Measurements from ENCODE around the gene ABCB11. TPM values are rescaled to one million over a fixed set of nuclear protein-coding genes. Genes with fewer than 3 reads are reported as not detected.

Gene ABCB11
- total and polyA plus RNA-seq, 10 of the 15 experiments (the other 5 are each of a cell fraction or from before 2014, with no cell fraction given) = not detected

DNA sequence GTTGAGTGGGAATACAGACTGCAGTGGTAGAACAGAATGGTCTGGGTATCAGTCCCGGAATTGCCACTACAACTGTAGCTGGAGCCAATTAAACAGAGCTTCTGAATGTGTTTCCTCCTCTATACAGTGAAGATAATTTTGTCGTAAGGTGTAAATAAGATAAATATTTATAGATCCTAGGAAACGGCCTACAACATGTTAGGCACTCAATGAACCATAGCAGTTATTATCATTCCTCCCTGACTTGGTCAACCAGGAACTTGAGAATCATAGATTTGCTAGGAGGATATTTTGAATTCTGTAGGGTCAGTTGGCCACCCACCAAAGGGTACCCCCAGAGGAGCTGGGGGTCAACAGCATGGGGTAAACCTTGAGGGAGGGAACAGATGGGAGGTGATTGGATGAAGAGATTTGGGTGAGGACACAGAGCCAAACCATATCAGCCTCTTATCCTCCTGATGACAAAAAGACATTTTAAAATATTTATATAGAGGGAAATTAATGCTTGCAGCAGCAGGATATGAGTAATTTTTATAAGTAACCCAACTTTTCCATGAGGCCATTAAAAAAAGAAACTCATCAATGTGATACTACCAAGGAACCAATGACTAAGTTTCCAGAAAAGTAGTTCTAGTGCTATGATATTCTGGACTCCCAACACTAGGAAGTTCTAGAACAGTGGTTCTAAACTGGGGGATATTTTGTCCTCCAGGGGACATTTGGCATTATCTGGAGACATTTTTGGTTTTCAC, 42.3 kb upstream of the ABCB11 start:
- intact Hi-C loops (cut with micrococcal nuclease; ENCODE audit: unreplicated experiment) (no loop called here), in situ Hi-C loops (cut with MboI) (no loop called here)
- no peak for DNase-seq (ENCODE audit: low read depth, low spot score)
- no peak overlapping the region for H3K9ac ChIP-seq (ENCODE audit: control insufficient read depth, insufficient read depth, low read length)
- H3K4me3 ChIP-seq = no peak overlapping the region
- RAD21 ChIA-PET (ENCODE audit: unreplicated experiment) = no interaction called here
- CTCF ChIA-PET = no interaction called here
- POLR2A ChIA-PET = no interaction called here
- H3K36me3 ChIP-seq (ENCODE audit: control insufficient read depth in 2 of 2, insufficient read depth in 2 of 2, low read length in 1 of 2) = no peaks in the 10 kb centered on the region
- no peak overlapping the region for H3K27ac ChIP-seq (ENCODE audit: control insufficient read depth, insufficient read depth)
- no peaks in the 10 kb centered on the region; a peak in 1 of 4 replicates for H3K27me3 ChIP-seq (replicated peaks in 1 of 2; ENCODE audit: control insufficient read depth in 2 of 2, insufficient read depth in 2 of 2, low read length in 1 of 2)
- no peaks in the 10 kb centered on the region for H3K9me3 ChIP-seq (replicated peaks; ENCODE audit: control insufficient read depth, insufficient read depth, low read length)
- H3K4me2 ChIP-seq (ENCODE audit: control insufficient read depth, insufficient read depth) = no peak overlapping the region
- H2AFZ ChIP-seq (ENCODE audit: control insufficient read depth, low read depth, low read length) = no peak overlapping the region
- H3K4me1 ChIP-seq (ENCODE audit: control insufficient read depth, insufficient read depth, low read length) = no peaks in the 10 kb centered on the region; the same call in 1 of the 2 replicates
- BruUV-seq (replicated peaks) = no TSS peak
- WGBS (ENCODE audit: insufficient coverage, insufficient replicate concordance, low lambda C conversion rate, missing lambda C conversion rate) = 89% methylated on average over 3 of the region's 3 CpGs
- no peaks in the 10 kb centered on the region for H4K20me1 ChIP-seq (ENCODE audit: control insufficient read depth, insufficient read depth)
- H3K79me2 ChIP-seq (ENCODE audit: control insufficient read depth, insufficient read depth, low read length) = no peaks in the 10 kb centered on the region
- no peak for ATAC-seq
- SMC1A ChIA-PET (ENCODE audit: uncharacterized antibody, unreplicated experiment) = no interaction called here
- FAIRE-seq = no peak
- TF ChIP-seq ETV6 (conservative IDR thresholded peaks at IDR 0.05 in 1 of 2, IDR thresholded peaks at IDR 0.05 in 1 of 2; ENCODE audit: borderline replicate concordance in 1 of 2, low read depth in 1 of 2) = no peak
- TF ChIP-seq HDGF (IDR thresholded peaks at IDR 0.05) = no peak
- no peak for TF ChIP-seq MAX (IDR thresholded peaks at IDR 0.05; ENCODE audit: low read depth, low read length)
- TF ChIP-seq ATF7 (IDR thresholded peaks at IDR 0.05; ENCODE audit: low read depth) = no peak
- TF ChIP-seq, protein P1, sequence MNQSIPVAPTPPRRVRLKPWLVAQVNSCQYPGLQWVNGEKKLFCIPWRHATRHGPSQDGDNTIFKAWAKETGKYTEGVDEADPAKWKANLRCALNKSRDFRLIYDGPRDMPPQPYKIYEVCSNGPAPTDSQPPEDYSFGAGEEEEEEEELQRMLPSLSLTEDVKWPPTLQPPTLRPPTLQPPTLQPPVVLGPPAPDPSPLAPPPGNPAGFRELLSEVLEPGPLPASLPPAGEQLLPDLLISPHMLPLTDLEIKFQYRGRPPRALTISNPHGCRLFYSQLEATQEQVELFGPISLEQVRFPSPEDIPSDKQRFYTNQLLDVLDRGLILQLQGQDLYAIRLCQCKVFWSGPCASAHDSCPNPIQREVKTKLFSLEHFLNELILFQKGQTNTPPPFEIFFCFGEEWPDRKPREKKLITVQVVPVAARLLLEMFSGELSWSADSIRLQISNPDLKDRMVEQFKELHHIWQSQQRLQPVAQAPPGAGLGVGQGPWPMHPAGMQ (IDR thresholded peaks at IDR 0.05; ENCODE audit: borderline replicate concordance) = no peak
- TF ChIP-seq, protein P2, sequence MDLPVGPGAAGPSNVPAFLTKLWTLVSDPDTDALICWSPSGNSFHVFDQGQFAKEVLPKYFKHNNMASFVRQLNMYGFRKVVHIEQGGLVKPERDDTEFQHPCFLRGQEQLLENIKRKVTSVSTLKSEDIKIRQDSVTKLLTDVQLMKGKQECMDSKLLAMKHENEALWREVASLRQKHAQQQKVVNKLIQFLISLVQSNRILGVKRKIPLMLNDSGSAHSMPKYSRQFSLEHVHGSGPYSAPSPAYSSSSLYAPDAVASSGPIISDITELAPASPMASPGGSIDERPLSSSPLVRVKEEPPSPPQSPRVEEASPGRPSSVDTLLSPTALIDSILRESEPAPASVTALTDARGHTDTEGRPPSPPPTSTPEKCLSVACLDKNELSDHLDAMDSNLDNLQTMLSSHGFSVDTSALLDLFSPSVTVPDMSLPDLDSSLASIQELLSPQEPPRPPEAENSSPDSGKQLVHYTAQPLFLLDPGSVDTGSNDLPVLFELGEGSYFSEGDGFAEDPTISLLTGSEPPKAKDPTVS (IDR thresholded peaks at IDR 0.05; ENCODE audit: low read depth, low read length) = no peak
- TF ChIP-seq ASH2L (IDR thresholded peaks at IDR 0.05; ENCODE audit: borderline replicate concordance, low read depth) = no peak
- no peak for TF ChIP-seq SMARCA5 (IDR thresholded peaks at IDR 0.05)
- TF ChIP-seq ATF2 (IDR thresholded peaks at IDR 0.05; ENCODE audit: low read length) = no peak
- no peak for TF ChIP-seq SREBF1 (IDR thresholded peaks at IDR 0.05; ENCODE audit: low read length)
- no peak for TF ChIP-seq EED (IDR thresholded peaks at IDR 0.05; ENCODE audit: low read depth)
- TF ChIP-seq BHLHE40 (IDR thresholded peaks at IDR 0.05; ENCODE audit: borderline replicate concordance in 1 of 2, low read depth in 2 of 2, low read length in 1 of 2) = no peak
- no peak for TF ChIP-seq NFYB (IDR thresholded peaks at IDR 0.05; ENCODE audit: insufficient read depth, low read depth, low read length)
- TF ChIP-seq WRNIP1 (IDR thresholded peaks at IDR 0.05; ENCODE audit: borderline replicate concordance, low read depth, low read length) = no peak
- TF ChIP-seq, protein P3, sequence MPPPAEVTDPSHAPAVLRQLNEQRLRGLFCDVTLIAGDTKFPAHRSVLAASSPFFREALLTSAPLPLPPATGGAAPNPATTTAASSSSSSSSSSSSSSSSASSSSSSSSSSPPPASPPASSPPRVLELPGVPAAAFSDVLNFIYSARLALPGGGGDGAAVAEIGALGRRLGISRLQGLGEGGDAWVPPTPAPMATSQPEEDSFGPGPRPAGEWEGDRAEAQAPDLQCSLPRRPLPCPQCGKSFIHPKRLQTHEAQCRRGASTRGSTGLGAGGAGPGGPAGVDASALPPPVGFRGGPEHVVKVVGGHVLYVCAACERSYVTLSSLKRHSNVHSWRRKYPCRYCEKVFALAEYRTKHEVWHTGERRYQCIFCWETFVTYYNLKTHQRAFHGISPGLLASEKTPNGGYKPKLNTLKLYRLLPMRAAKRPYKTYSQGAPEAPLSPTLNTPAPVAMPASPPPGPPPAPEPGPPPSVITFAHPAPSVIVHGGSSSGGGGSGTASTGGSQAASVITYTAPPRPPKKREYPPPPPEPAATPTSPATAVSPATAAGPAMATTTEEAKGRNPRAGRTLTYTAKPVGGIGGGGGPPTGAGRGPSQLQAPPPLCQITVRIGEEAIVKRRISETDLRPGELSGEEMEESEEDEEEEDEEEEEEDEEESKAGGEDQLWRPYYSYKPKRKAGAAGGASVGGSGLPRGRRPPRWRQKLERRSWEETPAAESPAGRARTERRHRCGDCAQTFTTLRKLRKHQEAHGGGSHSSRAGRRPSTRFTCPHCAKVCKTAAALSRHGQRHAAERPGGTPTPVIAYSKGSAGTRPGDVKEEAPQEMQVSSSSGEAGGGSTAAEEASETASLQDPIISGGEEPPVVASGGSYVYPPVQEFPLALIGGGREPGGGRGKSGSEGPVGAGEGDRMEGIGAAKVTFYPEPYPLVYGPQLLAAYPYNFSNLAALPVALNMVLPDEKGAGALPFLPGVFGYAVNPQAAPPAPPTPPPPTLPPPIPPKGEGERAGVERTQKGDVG (CRISPR knock-in tag; IDR thresholded peaks at IDR 0.05) = no peak
- TF ChIP-seq BRCA1 (IDR thresholded peaks at IDR 0.05; ENCODE audit: low read depth, low read length) = no peak

Measured in GM12878 (cell line).